Hematopoietic multipotent progenitor cell (in vitro differentiated cells): ENCODE data around the gene TNKS1BP1. TPM values are rescaled to one million over a fixed set of nuclear protein-coding genes. Genes with fewer than 3 reads are reported as not detected.
"Not testable (repeated sequence)": the region's sequence is repeated elsewhere in the genome, so short reads cannot be mapped to it uniquely, and the experiment has no call there.

Experiments
- DNase-seq, 3 donors: peaks; one replicate each; pipeline ENCODE4 v3.0.0-alpha.2; 2011 to 2015; ENCODE audit warnings: low read depth in 2 of 3, low spot score in 2 of 3
- total RNA-seq: library from RNA; depleted of rRNA; stranded (reverse); fragments of >200 nt; gene quantifications from one replicate; pipeline ENCODE4 v1.2.3, GENCODE V29; 2012

TNKS1BP1 gene
- total RNA-seq, 1 donor, result 7.0 TPM

DNA sequence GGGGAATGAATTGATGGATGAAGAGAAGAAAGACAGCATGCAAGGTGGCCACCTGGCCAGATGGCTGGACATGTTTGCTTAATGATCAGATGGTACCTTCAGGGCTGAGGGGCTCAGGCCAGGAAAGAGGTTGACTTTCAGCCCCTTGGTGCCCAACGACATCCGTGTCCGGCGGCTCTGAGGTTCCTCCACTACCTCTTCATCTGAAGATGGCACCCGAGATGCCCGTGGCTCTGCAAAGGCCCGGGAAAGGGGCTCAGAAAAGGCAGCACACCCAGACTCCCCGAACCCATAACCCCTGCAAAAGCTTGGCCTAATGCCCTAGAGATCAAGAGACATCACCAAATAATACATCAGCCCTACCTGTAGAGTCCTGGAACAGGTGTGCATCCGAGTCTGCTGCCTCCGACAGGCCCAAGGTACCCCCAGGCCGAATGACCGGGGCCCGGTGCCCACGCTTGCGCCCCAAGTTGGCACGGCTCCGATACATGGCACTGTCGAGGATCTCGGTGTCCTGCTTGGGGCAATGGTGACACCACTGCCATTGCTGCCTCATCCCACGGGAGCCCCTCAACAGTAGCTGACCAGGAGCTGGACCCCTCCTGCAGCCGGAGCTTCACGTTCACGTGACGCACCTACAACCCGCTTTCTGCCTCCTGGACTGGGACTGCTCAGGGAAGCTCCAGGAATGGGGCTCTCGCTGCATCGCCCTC is 22.9 kb downstream of the TNKS1BP1 start:
- no peak for DNase-seq

DNA sequence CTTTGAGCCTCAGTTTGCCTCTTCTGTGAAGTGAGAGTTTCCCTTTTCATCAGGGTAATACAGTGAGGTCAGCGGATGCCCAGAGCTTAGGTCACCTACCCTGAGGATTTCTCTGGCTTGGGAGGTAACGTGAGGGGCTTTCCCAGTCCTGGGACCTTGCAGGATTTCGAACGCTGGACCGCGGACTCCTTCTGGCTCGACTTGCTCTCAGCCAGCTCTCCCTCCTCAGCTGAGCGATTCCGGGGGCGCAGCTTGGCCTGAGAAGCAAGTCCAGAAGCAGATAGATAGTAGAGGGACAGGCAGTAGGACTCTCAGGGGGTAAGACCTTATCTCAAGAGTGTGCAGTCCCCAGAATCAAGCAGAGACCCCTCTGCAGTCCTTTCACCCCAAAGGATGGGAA is 24.0 kb downstream of the TNKS1BP1 start:
- no peak for DNase-seq

GRCh38 chr11:57299150-57299737 is 25.5 kb downstream of the TNKS1BP1 start:
- no peak for DNase-seq

GRCh38 chr11:57297221-57297620 is 27.5 kb downstream of the TNKS1BP1 start:
- no peak for DNase-seq

GRCh38 chr11:57296205-57296604 is 28.5 kb downstream of the TNKS1BP1 start:
- not testable (repeated sequence) for DNase-seq

GRCh38 chr11:57294225-57295131 is 30.3 kb downstream of the TNKS1BP1 start:
- no peak for DNase-seq

DNA sequence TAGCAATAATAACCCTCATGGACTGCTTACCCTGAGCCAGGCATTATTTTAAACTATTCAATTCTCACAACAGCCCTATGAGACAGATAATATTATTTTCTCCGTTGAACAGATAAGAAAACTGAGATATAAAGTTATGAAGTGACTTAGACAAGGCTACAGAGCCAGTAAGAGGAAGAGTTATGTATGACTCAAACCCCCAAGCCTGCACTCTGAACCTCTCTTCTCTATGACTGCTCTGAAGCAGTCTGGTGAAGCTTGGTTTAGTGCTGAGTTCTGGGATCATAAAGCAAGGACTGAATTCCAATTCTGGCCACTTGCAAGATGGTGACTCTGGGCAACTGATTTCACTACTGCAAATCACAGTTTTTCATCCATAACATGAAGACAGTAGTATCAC is 34.5 kb downstream of the TNKS1BP1 start:
- no peak for DNase-seq

DNA sequence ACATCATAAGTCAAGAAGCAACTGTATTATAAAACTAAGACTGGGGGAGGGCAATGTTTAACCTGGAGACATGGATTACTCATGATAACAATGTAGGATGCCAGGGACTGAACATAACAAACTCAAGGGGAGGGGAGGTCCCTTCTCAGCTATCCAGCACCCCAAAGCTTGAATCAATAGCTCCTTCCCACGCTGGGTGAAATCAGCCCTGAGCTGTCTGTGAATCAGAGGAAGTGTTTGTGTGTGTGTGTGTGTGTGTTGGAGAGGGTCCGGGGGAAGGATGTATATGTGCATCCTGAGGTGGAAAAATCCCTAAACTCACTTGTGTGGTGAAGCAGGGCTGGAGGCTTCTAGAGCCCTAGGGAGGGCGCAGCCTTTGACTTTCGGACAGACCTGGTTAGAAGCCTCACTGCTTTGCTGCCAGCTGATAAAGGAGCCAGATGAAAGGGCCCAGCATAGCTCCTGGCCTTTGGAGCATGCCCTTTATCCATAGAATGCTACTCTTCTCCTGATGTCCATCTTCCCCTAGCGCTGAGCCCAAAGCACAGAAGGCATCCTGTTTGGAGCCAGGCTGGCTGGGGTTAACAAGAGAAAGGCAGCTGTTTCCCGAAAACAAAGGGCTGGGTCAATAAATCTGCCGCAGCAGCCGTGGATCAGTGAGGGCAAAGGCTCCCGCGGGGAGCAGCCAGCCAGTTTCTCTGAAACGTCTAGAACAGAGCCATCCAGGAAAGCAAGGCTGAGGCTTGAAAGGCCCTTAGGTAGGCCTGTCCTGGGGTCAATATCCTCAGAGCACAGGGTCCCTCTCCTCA is 35.8 kb downstream of the TNKS1BP1 start:
- peak in 1 of 3 donors; percentile 51 for DNase-seq

- DNase-seq, result no peak
Measured at GRCh38 chr11:57287884-57288283, 36.9 kb downstream of the TNKS1BP1 start.

- DNase-seq, result no peak
Measured at GRCh38 chr11:57283231-57283990, 41.3 kb downstream of the TNKS1BP1 start.

DNA sequence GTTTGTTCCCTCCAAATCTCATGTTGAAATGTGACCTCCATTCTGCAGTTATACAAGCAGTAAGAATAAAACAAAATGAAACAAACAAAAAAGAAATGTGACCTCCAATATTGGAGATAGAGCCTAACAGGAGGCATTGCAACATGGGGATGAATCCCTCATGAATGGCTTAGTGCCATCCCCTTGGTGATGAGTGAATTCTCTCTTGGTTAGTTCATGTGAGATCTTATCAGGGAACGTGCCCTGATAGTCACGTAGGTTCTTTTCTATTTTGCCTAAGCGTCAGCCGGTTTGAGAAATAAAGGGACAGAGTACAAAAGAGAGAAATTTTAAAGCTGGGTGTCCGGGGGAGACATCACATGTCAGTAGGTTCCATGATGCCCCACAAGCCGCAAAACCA is 43.2 kb downstream of the TNKS1BP1 start:
- not testable (repeated sequence) for DNase-seq

- DNase-seq, result no peak
Measured at GRCh38 chr11:57279116-57279515, 45.6 kb downstream of the TNKS1BP1 start.

- DNase-seq, result no peak
Measured at GRCh38 chr11:57278721-57279095, 46.0 kb downstream of the TNKS1BP1 start.

GRCh38 chr11:57277845-57278720 is 46.7 kb downstream of the TNKS1BP1 start:
- DNase-seq, result peak in 2 of 3 donors; percentile 22 to 42

- DNase-seq, result no peak
Measured at GRCh38 chr11:57276971-57277675, 47.6 kb downstream of the TNKS1BP1 start.

DNA sequence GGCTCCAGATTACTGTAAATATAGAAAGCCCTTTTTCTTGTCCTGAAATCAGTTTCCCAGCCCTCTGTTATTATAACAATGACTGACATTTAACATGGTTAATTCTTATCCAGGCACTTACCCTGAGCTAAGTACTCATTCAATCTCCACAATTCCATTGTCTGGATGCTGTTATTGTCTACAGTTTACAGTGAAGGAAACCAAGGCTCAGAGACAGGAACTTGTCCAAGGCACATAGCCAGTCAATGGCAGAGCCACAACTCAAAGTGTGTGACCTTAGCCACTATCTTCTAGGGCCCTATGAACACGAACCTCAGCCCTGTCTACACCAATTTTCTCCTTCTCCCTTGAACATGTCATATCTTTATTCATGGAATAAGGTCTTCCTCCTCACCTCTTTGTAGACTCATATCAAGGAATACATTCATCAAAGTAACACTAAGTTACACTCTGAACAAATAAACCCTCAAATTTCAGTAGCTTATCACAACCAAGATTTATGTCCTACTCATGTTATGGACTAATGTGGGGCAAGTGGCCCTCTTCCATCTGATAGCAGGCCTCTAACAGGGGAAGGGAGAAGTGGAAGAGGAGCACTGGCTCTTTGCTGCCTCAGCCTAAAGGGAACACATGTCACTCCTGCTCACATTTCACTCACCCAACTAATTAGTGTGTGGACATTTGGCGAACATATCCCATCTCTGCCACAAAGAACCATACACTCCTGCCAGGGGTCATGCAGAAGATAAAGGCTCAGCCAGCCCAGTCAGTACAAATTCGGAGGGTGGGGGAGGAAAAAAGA is 48.4 kb downstream of the TNKS1BP1 start:
- no peak for DNase-seq

GRCh38 chr11:57275582-57275981 is 49.2 kb downstream of the TNKS1BP1 start:
- DNase-seq, result no peak
